Nasal cavity respiratory epithelium epithelial cell of viscerocranial mucosa (primary cell): ENCODE measurements around the gene RAB6A. TPM values are rescaled to one million over a fixed set of nuclear protein-coding genes. Genes with fewer than 3 reads are reported as not detected.

Experiments used
- total RNA-seq: library from RNA; depleted of rRNA; stranded (reverse); fragments of >200 nt; gene quantifications from 2 replicates; pipeline ENCODE4 v1.2.3, GENCODE V29; 2014

The RAB6A gene
- total RNA-seq, result 247 and 294 TPM in 2 replicates

GRCh38 chr11:73760679-73761402 lies at the start of gene RAB6A:
Gene RAB6A (minus strand): TSS chr11:73761074. CDS start chr11:73760635, 439 bp downstream.

GRCh38 chr11:73787643-73788558 lies 27.0 kb upstream of the RAB6A start, which contains the start of gene MRPL48:
Gene MRPL48 (plus strand): TSS chr11:73787874. CDS start chr11:73787972, 98 bp downstream.

GRCh38 chr11:73645972-73646631 lies 114.8 kb downstream of the RAB6A start, which contains the start of gene PLEKHB1:
Gene PLEKHB1 (plus strand): TSS chr11:73646581. CDS start chr11:73646609, 28 bp downstream.

Other genes with a start within 250 kb of the RAB6A start
- gene FAM168A, start 163.0 kb downstream of the RAB6A start, total RNA-seq, result 6.5 and 15.9 TPM in 2 replicates
- 0.21 TPM in 1 of 2 replicates, not detected in the other for gene PLEKHB1, start 114.5 kb downstream of the RAB6A start, total RNA-seq
- gene MRPL48, start 26.8 kb upstream of the RAB6A start, total RNA-seq, result 29.3 and 41.0 TPM in 2 replicates
- gene COA4, start 115.8 kb upstream of the RAB6A start, total RNA-seq, result 45.1 and 81.7 TPM in 2 replicates
- gene PAAF1, start 115.9 kb upstream of the RAB6A start, total RNA-seq, result 12.6 and 16.3 TPM in 2 replicates
- 0.43 TPM in 1 of 2 replicates, not detected in the other for gene DNAJB13, start 190.0 kb upstream of the RAB6A start, total RNA-seq
- 0.34 and 3.3 TPM in 2 replicates for gene UCP2, start 221.8 kb upstream of the RAB6A start, total RNA-seq
- 0.93 TPM in 1 of 2 replicates, not detected in the other for gene UCP3, start 248.0 kb upstream of the RAB6A start, total RNA-seq